HG03066 (cell line): ENCODE measurements around the gene SHISA7.

Source experiments
- ATAC-seq: cut with Tn5 transposase; IDR thresholded peaks from one replicate; pipeline ENCODE4 v1.9.1; 2021; ENCODE audit warnings: low read depth; ENCODE audit not compliant: unreplicated experiment

The SHISA7 gene

DNA sequence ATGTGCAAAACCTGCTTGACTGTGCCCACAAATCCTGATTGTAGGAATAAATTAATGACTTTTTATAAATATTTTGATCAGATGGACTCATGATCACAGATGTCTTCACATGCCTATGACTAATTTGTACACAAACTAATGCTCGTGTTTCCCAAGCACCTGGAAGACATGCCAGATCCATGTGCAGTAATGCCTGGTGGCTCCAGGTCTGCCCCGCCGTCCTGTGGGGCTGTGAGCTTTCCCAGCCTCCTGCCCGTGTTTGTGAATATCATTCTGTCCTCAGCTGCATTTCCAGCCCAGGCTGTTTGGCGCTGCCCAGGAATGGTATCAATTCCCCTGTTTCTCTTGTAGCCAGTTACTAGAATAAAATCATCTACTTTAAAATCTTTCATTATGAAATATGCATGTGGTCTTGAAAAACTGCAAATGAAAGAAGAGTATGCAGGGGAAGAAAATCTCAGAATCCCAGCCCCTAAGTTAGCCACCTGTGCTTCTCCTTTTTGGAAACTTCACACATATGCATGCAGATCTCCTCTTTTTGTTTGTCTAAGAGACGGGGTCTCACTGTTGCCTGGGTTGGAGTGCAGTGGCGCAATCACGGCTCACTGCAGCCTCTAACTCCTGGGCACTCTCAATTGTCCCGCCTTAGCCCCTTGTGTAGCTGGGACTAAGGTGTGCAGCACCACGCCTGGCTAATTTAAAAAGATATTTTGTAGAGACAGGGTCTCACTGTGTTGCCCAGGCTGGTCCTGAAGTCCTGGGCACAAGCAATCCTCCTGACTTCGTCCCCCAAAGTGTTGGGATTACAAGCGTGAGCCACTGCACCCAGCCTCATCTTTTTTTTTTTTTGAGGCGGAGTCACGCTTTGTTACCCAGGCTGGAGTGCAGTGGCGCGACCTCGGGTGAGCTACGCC is 51.1 kb downstream of the SHISA7 start:
- ATAC-seq, result no peak

DNA sequence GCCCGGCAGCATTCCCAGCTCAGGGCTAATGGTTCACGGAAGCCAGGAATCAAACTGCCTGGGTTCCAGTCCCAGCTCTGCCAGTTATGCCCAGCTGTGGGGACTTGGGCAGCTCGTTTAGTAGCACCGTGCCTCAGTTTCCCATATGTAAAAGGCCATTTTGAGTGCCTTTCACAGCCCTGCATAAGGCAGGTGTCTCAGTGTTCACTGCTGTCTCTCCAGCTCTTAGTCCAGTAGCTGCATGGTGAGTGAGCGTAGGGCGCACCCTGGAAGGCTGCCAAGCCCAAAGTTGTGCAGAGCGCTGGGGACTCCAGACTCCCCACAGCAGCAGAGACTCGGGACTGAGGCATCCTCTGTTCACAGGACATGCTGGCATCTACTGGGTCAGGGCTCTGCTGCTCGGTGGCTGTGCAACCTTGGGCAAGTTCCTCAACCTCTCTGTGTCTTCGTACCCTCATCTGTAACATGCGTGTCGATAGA is 51.9 kb downstream of the SHISA7 start:
- no peak for ATAC-seq

DNA sequence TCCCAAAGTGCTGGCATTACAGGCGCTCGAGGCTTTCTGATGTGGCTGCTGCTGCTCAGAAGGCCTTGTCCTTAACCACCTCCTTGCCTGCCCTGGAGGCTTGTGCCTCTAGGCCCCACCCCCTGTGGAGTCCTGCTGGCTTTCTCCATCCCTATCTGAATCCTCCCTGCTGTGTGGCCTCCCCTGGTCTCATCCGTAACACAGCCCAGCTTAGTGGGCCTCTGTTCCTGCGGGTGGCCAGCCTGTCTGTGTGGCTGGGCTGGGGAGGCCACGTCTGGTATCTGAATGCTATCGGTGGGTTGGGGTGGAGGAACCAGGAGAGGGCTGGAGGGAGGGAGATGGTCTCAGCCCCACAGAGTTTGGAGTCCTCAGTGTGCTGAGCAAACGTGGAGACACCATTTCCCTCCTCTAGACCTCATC is 52.6 kb downstream of the SHISA7 start:
- ATAC-seq, result no peak

DNA sequence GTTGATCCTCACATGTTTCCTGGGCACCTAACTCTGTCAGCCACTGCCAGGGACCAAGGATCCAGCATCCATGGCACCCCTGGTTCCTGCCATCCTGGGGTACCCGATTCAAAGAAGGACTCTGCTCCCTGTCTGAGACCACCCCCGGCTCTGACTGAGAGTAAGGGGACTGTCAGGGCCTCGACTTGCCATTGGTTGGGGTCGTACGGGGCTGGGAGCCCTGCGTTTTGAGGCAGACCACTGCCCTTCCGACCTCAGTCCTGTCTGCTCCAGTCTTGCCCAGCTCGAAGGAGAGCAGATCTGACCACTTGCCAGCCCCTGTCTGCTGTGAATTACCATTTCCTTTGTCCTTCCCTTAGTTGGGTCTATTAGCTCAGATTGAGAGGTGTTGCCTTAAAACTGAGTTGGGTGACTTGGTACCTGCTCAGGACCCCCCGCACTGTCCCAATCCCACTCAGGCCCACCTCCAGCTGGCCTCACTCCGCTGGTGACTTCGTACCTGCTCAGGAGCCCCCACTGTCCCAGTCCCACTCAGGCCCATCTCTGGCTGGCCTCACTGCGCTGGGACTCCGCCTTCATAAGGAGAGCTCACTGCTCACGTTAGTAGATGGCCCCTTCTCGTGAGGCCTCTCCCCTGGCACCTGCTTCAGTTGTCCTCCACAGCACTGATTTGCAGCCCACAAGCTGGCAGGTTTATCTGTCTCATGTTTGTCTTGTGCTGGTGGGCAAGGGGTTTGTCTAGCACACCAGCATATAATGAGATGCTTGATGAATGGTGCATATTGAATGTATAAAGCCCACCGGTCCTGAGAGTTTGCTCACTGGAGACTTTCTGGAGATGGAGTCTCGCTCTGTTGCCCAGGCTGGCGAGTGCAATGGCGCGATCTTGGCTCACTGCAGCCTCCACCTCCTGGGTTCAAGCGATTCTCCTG is 53.4 kb downstream of the SHISA7 start:
- ATAC-seq, result no peak

DNA sequence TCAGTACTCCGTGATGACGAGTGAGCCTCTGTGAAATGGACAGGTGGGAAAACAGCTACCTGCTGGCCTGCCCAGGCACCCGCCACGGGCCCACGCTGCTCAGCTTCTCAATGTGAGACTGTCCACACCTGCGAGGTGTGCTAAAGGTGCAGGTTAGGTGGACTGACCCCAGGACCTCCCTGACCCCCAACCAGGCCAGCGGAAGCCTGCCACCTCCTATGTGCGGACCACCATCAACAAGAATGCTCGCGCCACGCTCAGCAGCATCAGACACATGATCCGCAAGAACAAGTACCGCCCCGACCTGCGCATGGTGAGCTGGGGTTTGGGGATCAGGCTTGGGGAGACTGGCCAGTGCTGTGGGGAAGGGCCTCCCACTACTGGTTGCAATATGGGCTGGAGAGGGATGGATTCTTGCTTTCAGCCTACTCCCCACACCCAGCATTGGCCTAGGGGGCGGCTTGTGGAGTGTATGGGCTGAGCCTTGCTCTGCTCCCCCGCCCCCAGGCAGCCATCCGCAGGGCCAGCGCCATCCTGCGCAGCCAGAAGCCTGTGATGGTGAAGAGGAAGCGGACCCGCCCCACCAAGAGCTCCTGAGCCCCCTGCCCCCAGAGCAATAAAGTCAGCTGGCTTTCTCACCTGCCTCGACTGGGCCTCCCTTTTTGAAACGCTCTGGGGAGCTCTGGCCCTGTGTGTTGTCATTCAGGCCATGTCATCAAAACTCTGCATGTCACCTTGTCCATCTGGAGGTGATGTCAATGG is 55.2 kb downstream of the SHISA7 start:
- ATAC-seq, result no peak

DNA sequence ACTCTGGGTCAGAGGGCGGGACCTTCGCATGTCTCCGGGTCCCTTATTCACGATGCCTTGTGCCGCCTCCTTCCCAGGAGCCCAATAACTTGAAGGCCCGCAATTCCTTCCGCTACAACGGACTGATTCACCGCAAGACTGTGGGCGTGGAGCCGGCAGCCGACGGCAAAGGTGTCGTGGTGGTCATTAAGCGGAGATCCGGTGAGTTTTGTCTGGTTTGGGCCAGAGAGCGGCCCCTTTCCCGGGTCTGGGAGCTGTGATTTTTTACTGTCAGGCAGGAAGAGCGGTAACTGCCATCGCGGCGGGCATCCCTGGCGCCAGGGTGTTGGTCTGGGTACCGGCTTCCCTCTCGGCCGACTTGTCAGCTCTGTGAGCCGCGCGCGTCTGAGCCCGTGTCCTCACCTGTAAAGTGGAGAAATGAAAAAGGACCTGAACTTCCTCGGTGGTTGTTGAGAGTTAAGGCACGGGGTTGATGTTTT is 56.6 kb downstream of the SHISA7 start:
- no peak for ATAC-seq

DNA sequence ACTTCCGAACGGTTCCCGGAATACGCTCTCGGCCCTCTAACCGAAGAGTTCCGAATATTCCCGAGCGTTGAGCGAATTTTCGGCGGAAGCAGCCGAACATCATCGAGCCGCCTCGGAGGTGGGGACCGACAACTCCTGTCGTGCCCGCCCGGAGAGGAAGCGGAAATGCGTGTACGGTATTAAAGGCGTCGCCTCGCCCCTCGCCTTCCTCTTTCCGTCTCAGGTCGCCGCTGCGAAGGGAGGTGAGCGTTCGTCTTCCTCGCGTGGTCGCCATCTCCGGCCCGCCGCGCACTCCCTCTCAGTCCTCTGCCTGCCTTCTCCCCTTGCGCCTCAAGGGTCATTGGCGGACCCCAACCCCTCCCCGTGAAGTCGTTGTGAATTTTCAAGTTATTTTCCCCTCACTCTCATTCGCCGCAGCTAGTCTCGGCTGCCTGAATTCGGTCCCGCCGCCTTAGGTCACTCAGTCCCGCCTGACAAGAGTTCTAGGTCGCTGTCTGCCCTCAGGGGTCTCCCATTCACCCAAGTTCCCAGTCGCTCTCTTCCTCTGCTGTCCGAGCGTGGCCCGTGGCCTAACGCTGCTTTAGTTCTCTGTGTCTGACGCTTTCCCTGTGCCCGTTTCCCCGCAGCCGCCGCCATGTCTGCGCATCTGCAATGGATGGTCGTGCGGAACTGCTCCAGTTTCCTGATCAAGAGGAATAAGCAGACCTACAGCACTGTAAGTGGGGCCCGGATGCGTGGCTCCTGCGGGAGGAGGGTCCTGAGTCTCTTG is 57.2 kb downstream of the SHISA7 start, which contains the start of gene RPL28:
RPL28 (plus strand) TSS at position 209 of the 769 bp plus-strand sequence; CDS start at position 635, 426 bp downstream.
- peak; percentile 56 for ATAC-seq

DNA sequence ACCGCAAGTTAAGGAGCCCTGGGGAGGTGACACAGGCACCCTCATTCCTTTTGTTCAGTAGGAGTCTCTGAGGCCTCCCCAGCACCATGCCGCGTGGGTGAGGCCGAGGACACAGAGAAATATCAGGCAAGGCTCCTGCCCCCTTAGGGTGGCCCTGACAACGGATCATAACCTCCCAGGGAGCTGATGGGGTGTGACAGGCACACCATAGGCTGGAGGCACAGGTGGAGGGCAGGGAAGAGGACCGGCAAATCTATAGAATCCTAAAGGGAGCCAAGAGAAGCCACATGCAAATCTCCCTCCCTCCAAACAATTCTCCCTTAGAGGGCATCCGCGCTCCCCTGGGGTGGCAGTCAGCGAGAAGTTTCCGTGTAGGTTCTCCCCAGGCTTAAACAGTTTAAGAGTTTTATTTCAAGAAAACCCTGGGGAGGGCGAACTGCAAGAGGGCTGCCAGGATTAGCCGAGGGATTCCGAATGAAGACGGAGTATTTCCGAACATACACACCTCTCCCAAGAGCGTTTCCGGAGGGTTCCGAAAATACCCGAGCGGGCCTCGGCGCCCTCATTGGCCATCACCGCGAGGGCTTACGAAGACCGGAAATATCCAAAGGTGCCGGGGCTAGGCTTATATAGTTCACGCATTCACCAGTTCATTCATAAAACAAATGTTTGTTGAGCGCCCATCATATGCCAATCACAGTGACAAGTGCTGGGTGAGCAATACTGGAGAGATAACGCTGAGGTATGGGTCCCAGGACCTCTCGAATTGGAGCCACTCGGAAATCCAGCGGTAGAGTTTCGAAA is 58.0 kb downstream of the SHISA7 start:
- ATAC-seq, result peak; percentile 53

DNA sequence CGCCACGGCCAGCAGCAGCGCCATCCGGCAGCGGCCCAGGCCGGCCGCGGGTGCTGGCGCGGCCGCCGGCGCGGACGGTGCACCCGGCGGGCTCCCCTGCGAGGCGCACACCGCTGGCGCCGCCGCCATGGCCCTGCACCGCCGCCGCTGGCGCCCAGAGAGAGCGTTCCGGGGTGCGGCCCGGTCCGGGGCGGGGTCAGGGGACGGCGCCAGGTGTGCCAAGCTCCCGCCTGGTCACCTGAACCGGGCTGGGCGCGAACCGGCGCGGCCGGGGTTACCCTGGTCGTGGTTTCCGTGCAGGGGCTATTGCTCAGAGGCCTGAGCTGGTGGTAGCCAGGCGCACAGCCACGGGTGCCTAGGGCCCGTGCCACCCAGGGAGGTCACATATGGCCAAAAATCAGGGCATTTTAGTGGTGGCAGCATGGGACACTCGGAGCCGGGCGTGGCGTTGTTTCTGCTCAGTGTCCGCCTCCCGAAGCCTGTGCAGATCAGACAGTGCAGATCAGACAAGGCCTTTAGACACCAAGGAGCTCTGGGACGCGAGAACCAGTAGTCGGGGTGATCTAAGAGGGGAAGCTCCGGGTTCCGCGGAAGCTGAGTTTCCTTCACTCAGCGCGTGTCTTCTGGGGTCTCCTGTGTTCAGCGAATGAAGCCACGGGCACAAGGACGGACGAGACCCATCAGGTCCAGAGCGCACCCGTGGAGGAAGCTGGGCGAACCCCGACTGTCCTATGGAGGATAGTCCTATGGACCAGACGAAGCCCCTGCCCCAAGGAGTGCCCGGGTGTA is 58.8 kb downstream of the SHISA7 start, which contains the start of gene TMEM238:
TMEM238 (minus strand) TSS at position 162 of the 789 bp plus-strand sequence; CDS start at position 129, 33 bp downstream.
- ATAC-seq, result no peak

DNA sequence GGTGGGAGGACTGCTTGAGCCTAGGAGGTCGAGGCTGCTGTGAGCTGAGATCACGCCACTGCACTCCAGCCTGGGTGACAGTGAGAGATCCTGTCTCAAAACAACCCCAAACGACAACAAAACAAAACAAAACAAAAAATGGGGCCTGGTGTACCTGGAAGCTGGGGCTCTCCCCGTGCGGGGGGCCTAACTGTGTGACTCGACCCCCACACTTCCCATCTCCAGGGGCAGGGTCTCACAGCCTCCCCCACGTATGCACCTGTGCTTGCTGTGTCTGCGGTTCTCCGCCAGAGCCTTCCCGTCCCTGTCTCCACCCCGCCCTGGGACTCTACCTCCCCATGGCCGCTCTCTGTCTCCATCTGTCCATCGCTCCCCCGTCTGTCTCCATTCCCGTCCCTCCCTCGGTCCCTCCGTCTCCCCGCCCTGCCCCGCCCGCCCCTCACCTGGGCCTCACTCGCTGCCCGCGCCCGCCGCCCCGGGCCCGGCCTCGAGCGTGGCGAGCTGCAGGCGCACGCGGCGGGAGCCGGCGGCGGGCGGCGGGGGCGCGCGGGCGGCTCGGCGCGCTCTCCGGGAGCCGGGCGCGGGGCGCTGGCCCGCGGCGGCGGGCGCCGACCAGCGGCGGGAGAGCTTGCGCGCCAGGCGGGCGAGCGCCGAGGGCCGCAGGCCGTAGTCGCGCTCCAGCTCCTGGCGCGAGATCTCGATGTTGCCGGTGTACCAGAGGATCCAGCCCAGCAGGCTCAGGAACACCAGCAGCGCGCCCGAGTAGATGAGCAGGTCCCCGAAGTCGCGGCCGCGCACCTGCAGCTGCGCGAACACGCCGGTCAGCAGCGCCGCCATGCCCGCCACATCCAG is 59.6 kb downstream of the SHISA7 start:
- ATAC-seq, result no peak

DNA sequence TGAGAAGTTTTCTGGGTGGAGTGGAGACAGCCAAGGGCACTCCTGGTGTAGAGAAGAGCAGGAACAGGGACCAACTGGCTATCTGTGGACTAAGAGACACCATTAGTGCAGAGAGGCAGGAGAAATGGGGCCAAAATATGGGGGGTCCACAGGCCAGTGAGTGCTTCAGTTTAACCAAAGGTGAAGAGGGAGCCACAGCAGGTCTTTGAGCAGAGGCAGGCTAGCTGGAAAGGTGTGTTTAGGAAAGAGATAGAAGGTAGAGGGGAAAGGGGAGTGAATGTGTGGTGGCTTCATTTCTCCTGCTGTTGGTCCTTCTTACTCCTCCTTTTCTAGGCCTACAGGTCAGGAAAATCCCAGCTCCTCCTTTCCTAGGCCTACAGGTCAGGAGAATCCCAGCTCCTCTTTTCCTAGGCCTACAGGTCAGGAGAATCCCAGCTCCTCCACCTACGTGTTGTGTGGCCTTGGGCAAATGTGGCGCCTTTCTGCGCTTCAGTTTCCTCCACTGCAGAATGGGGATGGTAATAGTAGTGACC is 60.5 kb downstream of the SHISA7 start:
- ATAC-seq, result no peak

DNA sequence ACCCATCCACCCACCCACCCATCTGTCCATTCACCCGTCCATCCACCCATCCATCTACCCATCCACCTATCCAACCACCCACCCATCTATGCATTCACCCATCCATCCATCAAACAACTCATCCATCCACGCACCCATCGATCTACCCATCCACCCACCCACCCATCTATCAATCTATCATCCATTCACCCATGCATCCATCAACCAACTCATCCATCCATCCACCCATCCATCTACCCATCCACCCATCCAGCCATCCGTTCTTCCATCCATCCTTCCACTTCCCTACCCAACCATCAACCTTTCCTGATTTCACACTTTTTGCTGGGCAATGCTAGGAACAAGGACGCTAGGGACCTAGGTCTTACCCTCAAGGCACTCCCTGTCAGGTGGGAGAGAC is 61.1 kb downstream of the SHISA7 start:
- ATAC-seq, result no peak

DNA sequence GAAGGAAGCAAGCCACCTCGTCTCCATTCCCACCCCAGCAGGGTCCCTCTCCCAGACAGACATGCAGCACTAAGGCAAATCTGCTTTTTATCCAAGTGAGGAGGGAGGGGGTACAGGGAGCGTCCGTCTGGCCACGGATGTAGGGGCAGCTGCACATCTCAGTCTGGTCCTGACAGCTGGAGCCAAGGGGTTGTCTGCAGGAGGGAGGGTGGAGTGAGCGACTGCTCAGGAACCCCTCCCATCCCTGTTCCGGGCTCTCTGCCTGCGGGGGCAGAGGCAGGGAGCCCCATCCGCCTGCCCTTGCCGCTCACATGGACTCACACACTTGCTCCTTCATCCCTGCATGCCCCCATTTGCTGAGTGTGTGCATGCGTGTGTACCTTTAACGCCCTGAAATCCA is 63.9 kb downstream of the SHISA7 start:
- no peak for ATAC-seq
